ENCODE measurements around the gene AGMAT.

DNA sequence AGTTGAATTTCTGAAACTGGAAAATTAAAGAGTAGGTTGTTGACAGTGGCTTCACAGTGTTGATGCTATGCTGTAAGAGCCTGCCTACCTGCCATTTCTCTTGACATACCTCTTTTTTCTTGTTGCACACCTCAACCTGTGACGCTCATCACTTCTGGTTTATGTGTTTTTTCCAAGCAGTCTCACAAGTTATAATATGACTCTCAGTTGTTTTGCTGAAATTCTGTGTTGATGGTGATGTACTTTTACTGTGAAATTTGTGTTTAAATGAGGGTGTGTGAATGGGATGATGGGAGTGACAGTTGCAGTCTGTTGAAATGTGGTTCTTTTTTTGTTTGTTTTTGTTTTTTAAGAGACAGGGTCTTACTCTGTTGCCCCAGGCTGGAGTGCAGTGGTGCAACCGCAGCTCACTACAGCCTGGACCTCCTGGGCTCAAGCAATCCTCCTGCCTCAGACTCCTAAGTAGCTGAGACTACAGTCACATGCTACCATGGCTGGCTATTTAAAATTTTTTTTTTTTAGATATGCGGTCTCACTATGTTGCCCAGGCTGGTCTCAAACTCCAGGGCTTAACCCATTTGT lies 39.4 kb upstream of the AGMAT start:
- no peak for TF ChIP-seq POLR2AphosphoS5 (IDR thresholded peaks at IDR 0.05; ENCODE audit: low read depth, low read length)
- no peak for TF ChIP-seq SIN3A (IDR thresholded peaks at IDR 0.05; ENCODE audit: borderline replicate concordance, insufficient read depth, low read length)
